ENCODE results near the gene SAMD4B. TPM values are rescaled to one million over a fixed set of nuclear protein-coding genes. Genes with fewer than 3 reads are reported as not detected.

SAMD4B gene
- total and polyA plus RNA-seq, 10 of the 15 experiments (the other 5 are each of a cell fraction or from before 2014, with no cell fraction given): 2.4 to 43.3 (median 23.9) TPM

- TF ChIP-seq CEBPZ (IDR thresholded peaks at IDR 0.05; ENCODE audit: low read depth, low read length): no peak
- no peak for TF ChIP-seq CBX3 (IDR thresholded peaks at IDR 0.05; ENCODE audit: borderline replicate concordance, low read depth)
- no peak for TF ChIP-seq ZBTB4 (CRISPR knock-in tag; IDR thresholded peaks at IDR 0.05)
- no peak for TF ChIP-seq STAT3 (IDR thresholded peaks at IDR 0.05; ENCODE audit: low read depth, low read length)
These were observed 37.7 kb downstream of the SAMD4B start (continued) for GRCh38 chr19:39379865-39380396.
